GM12891 (cell line): ENCODE results near the gene INPP5D.
"Not testable (repeated sequence)": the region's sequence is repeated elsewhere in the genome, so short reads cannot be mapped to it uniquely, and the experiment has no call there.

ENCODE experiments used
- DNase-seq: peaks from one replicate; pipeline ENCODE4 v3.0.0; 2011; ENCODE audit warnings: low spot score; ENCODE audit not compliant: insufficient read length
- FAIRE-seq: peaks from 2 replicates; lab custom pipeline; 2011; peaks lifted over from hg19 to GRCh38; lab: Jason Lieb, UNC
- PAX5 ChIP-seq: IDR thresholded peaks from 2 replicates; pipeline ENCODE4 v1.6.1; 2011; ENCODE audit warnings: low read length, moderate library complexity, mild to moderate bottlenecking; ENCODE audit not compliant: insufficient read depth, severe bottlenecking
- POLR2A ChIP-seq: IDR thresholded peaks from 2 replicates; pipeline ENCODE4 v1.6.1; 2011; ENCODE audit warnings: low read depth, low read length, control low read depth
- POLR2AphosphoS5 ChIP-seq: IDR thresholded peaks from 2 replicates; pipeline ENCODE4 v1.6.1; 2011; ENCODE audit warnings: low read depth, low read length, control low read depth
- POU2F2 ChIP-seq: IDR thresholded peaks from 2 replicates; pipeline ENCODE4 v1.6.1; 2011; ENCODE audit warnings: low read depth, mild to moderate bottlenecking, control low read depth, low read length, moderate library complexity
- SPI1 ChIP-seq: IDR thresholded peaks from 2 replicates; pipeline ENCODE4 v1.6.1; 2011; ENCODE audit warnings: low read depth, low read length, control low read depth
- TAF1 ChIP-seq: IDR thresholded peaks from 2 replicates; pipeline ENCODE4 v1.6.1; 2011; ENCODE audit warnings: low read depth, low read length, control low read depth

The INPP5D gene

GRCh38 chr2:233193738-233194137 lies 133.6 kb downstream of the INPP5D start:
- TF ChIP-seq POLR2AphosphoS5 (no peak), POLR2A (no peak), SPI1 (no peak), POU2F2 (no peak)
- FAIRE-seq (no peak), DNase-seq (no peak)

DNA sequence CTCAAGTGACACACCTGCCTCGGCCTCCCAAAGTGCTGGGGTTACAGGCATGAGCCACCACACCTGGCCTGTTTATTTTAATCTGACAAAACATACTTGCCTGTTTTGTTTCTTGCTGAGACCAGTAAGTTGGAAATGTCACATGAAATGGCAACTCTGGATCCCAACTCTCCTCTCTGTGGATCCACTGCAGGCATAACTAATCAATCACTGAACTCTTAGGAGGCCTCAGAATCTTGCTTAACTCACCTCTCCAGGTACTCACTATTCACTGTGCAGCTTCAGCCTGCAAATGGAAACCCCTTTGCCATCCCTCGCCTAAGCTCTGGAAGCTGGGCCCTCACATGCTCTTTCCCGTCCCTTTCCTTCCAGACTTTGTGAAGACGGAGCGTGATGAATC lies 134.9 kb downstream of the INPP5D start:
- DNase-seq = no peak
- FAIRE-seq = no peak
- TF ChIP-seq POLR2AphosphoS5 = no peak

DNA sequence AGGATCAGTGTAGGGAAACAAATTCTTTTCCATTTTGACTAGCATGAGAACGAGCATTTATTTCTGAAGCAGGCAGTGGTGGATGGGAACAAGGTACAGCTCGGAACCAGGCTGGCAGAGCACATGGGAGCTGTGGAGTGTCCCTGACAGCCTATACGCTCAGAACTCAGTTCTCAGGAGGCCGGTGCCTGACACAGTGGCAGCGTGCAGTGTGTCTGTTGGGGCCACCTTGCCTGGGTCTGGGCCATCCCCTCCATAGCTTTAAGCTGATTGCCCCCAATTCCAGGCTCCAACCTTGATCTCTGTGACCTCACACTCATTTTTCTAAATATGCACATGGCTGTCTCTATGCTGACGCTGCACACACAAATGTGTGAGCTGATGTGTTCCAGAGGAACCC lies 136.9 kb downstream of the INPP5D start:
- no peak for DNase-seq
- no peak for FAIRE-seq
- TF ChIP-seq PAX5 (no peak), POLR2AphosphoS5 (no peak), POU2F2 (no peak), POLR2A (no peak), SPI1 (no peak), TAF1 (no peak)

DNA sequence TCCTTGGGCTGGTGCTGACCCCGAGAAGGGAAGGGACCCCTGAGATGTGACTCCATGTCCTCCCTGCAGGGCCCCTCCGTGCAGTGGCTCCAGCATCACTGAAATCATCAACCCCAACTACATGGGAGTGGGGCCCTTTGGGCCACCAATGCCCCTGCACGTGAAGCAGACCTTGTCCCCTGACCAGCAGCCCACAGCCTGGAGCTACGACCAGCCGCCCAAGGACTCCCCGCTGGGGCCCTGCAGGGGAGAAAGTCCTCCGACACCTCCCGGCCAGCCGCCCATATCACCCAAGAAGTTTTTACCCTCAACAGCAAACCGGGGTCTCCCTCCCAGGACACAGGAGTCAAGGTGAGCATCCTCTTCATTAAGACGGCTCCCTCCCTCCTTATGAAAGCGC lies 137.9 kb downstream of the INPP5D start:
- TF ChIP-seq POU2F2 (no peak), POLR2AphosphoS5 (no peak), TAF1 (no peak), POLR2A (no peak), PAX5 (no peak), SPI1 (no peak)
- no peak for DNase-seq
- FAIRE-seq = no peak

- no peak for FAIRE-seq
- no peak for DNase-seq
- no peak for TF ChIP-seq POU2F2
- TF ChIP-seq POLR2AphosphoS5 = no peak
- TF ChIP-seq PAX5 = no peak
- TF ChIP-seq TAF1 = no peak
- TF ChIP-seq POLR2A = no peak
- no peak for TF ChIP-seq SPI1
Measured at GRCh38 chr2:233199870-233200269, 139.7 kb downstream of the INPP5D start.

- DNase-seq, FAIRE-seq: not testable (repeated sequence)
Measured at GRCh38 chr2:233200790-233201189, 140.6 kb downstream of the INPP5D start.

DNA sequence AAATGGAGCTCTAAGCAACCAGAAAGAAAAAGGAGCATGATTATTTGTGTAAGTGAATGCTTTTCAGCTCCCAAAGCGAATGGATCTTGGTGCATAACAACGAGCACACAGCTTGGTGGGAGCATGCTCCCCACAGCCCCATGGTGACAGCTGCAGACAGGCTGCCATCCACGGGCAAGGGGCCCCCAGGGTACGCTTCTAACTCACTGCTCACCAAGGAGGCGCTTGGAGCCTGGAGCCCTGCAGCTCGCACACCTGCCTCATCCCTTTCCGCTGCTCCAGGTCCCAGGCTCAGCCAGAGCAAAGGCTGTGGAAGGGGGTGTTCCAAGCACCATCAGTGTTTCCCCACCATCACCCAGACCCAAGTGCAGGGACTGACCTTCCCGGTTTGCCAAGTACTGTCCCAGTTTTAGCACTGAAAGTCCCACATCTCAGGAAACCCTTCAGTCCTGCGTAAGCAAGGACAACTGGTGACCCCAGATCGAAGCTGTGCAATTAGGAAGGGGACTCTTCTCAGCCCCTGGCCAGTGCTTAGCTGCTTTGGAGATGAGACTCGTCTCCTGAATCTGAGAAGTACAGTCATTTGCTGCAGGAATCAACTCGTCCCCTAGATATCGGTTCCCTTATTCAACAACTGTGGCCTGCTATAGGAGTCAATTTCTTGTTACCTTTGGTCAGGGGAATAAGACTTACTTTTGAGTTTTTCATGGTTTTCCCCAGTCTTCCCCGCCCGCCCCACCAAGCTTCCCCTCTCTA lies 141.3 kb downstream of the INPP5D start:
- FAIRE-seq (no peak), DNase-seq (no peak)
- TF ChIP-seq TAF1 (no peak), SPI1 (no peak), POLR2A (no peak), PAX5 (no peak), POU2F2 (no peak), POLR2AphosphoS5 (no peak; the same call in 1 of the 2 replicates)

GRCh38 chr2:233202531-233202944 lies 142.4 kb downstream of the INPP5D start:
- DNase-seq = no peak
- TF ChIP-seq PAX5 (no peak), SPI1 (peak; percentile 32; the same call in 1 of the 2 replicates)
- FAIRE-seq = no peak

GRCh38 chr2:233203060-233203459 lies 142.9 kb downstream of the INPP5D start:
- DNase-seq (no peak), FAIRE-seq (no peak)
- no peak for TF ChIP-seq POLR2A
- TF ChIP-seq POLR2AphosphoS5 = no peak
- no peak for TF ChIP-seq POU2F2
- no peak for TF ChIP-seq TAF1
- TF ChIP-seq SPI1 = no peak
- no peak for TF ChIP-seq PAX5

- TF ChIP-seq POLR2AphosphoS5 = peak; percentile 53; the same call in 1 of the 2 replicates
- TF ChIP-seq POU2F2 = peak; percentile 50; the same call in 1 of the 2 replicates
- TF ChIP-seq PAX5 = no peak
- DNase-seq (no peak), FAIRE-seq (peak; percentile 33)
Measured at GRCh38 chr2:233204286-233204936, 144.3 kb downstream of the INPP5D start.
